HG03469 (cell line): ENCODE measurements around the gene TUBGCP6.
"Not testable (repeated sequence)": the region's sequence is repeated elsewhere in the genome, so short reads cannot be mapped to it uniquely, and the experiment has no call there.

ENCODE experiments used
- ATAC-seq: cut with Tn5 transposase; IDR thresholded peaks from one replicate; pipeline ENCODE4 v1.9.1; 2021; ENCODE audit warnings: mild to moderate bottlenecking, moderate library complexity, moderate number of reproducible peaks; ENCODE audit not compliant: unreplicated experiment

Gene TUBGCP6

GRCh38 chr22:50278956-50279619 lies 34.3 kb upstream of the TUBGCP6 start:
- ATAC-seq = no peak

DNA sequence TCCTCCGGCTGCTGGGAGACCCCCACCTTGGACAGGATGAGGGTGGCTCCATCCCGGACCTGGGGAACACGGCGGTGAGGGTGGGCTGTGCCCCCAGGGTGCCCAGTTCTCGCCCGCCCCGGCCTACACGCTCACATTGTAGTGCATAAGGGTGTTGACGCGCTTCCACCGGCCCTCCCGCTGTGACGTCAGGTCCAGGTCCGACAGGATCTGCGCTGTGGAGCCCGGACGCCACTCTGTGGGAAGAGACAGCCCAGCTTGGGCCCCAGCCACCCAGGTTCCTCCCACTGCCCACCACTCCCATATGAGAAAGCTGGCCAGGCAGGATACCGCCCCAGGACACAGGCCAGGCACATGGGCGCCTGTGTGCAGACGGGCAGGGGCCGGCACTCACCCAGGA lies 33.6 kb upstream of the TUBGCP6 start:
- no peak for ATAC-seq

DNA sequence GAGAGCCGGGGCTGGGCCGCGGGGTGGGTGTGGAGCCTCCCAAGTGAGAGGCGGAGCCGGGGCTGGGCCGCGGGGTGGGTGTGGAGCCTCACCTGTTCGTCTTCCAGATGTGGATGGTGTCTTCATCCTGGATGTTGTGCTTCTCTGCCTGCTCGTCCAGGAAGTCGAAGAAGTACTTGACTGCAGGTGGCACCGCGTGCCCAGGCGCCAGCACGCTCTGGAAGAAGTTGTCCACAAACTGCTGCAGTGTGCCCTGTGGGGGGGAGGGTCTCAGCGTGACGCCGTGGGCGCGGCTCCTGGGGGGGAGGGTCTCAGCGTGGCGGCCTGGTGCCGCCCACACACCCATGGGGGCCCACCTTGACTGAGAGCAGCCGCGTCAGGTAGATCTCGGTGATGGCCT lies 32.9 kb upstream of the TUBGCP6 start:
- no peak for ATAC-seq

- ATAC-seq = no peak
Observed at GRCh38 chr22:50276143-50276542, 31.3 kb upstream of the TUBGCP6 start.

GRCh38 chr22:50275181-50276055 lies 30.6 kb upstream of the TUBGCP6 start:
- no peak for ATAC-seq

GRCh38 chr22:50274771-50275170 lies 29.9 kb upstream of the TUBGCP6 start:
- ATAC-seq = no peak

GRCh38 chr22:50274311-50274710 lies 29.5 kb upstream of the TUBGCP6 start:
- no peak for ATAC-seq

- ATAC-seq = not testable (repeated sequence)
Observed at GRCh38 chr22:50273781-50274180, 29.0 kb upstream of the TUBGCP6 start.

DNA sequence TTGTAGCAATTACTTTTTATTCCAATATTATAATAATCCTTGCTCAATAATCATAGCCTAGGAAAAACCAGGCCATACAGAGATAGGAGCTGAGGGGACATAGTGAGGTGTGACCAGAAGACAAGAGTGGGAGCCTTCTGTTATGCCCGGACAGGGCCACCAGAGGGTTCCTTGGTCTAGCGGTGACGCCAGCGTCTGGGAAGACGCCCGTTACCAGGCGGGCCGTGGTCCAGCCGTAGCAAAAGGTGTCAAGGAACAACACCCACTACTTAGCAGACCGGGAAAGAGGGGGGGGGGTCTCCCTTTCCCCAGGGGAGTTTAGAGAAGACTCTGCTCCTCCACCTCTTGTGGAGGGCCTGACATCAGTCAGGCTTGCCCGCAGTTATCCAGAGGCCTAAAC lies 28.5 kb upstream of the TUBGCP6 start:
- not testable (repeated sequence) for ATAC-seq

DNA sequence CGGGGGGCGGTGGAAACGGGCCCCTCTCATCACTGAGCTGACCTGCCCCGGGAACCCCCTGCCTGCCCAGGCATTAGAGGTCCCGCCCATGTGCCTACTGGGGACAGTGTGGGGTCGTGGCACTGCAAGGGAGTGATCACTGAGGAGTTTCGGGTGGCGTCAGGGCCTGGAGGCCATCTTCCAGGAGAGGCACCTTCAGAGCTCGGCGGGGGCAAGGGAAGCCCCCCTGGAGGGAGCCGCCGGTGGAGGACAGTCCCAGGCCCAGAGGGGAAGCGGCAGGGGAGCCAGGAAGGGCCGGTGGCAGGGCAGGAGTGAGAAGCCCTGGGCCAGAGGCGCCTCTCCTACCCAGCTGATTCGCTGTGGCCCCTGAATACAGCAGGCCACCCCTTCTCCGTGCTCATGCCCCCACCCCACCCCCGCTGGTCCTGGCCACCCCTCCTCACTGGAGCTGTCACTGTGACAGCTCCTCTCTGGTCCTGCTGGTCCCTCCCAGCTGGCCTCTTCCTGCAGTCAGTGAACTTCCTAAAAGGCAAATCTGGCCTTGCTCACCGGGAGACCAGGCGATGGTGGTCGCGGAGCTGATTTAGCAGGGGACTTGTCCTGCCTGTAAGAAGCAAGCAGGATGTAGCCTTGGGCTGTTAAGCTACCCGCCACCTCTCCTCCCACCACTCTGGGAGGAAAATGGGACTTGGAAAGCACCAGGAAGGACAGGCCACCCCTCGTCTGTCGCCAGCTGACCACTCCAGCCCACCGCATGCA lies 27.4 kb upstream of the TUBGCP6 start:
- no peak for ATAC-seq

DNA sequence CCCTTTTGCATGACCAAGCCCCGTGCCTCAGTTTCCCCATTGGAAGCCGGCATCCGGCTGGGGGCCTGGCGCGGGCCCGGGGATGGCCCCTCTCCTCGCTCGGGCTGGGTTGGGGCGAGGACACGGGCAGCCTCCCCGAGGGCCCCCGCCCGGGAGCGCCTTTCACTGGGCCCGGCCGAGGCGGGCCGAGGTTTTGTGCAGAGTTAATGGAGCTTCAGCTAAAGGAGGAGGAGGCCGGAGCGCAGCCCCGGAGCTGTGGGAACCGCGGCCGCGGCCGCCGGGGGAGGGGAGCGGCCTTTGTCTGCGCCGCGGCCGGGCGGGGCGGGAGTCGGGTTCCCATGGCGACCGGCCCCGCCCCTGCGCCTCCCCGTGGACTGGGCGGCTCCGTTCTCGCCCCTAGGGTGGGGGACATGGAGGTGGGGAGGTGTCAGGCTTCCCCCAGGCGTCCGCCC lies 26.7 kb upstream of the TUBGCP6 start:
- ATAC-seq = no peak

DNA sequence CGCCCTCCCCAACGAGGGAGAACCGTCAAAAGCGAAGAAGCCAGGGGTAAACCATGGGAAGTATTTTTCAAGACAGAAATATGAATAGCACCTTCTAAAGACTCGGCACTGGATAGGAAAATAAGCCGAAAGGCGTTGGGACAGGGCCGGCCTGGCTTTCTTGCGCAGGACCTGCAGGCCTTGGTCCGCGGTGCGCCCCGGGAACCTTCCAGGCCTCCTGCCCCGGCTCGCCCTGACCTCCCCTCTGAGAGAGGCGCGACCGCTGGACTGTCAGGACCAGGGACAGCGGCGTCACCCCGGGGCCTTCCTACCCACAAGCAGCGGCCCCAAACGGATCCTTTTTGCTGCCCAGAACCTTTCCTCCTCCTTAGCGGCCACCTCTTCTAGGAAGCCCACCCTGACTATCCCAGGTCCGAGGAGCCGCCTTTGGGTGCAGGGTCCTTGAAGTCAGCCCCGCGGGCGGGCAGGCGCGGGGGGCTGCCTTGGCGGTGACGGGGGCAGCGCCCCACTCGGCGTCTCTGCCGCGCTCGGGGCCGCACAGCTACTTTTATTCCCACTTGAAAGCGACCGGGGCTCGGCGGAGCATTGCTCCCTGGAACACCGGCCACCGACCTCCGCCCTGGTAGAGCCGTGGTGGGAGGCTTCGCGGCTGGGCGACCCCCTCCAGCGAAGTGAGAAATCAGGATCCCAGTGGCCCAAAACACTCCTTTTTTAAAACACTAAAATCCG lies 26.0 kb upstream of the TUBGCP6 start:
- no peak for ATAC-seq

DNA sequence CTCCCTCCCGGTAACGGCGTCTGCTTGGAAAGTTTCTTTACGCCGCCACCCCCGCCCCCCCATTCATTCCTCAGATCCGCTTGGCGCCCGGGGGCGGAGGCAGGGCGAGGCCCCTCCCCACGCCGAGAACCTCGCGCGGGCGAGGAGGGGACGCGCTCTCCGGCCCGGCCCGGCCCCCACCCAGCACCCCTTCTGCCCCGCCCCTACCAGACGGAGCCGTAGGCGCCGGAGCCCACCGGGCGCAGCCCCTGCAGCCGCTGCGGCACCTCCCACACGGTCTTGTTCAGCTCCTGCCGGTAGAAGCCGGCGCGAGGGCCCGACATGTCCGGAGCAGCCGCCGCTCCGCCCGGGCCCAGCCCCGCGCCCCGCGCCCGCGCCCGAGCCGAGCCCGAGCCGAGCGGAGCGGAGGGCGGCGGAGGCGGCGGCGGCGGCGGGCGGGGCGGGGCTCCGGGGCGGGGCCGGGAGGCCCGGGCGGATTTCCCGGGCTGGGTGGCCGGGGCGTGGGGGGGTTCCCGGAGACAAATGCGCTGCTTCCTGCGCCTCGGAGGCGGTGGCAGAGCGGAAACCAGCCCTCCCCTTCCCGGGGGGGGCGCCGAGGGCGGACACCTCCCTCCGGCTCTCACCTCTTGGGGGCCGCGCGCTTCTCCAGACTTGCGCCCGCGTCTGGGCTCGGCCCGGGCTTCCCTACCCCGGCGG lies 25.3 kb upstream of the TUBGCP6 start, which contains the start of gene MAPK11:
TSS of gene MAPK11 (minus strand) at position 411 of the 696 bp plus-strand sequence. CDS start at position 323, 88 bp downstream.
- ATAC-seq = no peak

DNA sequence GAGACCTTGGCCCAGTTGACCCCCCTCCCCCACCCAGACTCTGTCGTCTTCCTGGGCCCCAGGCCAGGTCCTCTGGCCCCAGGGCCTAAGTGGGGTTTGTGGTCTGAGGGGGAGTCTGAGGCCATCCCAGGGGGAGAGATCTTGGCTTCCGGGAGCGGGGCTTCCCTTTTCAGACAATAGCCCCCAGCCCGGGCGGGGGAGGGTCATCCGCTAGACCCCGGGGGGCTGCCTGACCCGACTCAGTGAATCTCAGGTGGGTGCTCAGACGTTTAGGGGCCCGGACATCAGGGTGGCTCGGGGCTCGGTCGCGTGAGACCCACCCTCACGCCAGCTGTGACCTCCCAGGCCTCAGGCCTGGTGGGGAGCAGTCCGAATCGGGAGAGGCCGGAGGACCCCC lies 24.7 kb upstream of the TUBGCP6 start:
- ATAC-seq = no peak

- ATAC-seq = no peak
Observed at GRCh38 chr22:50268655-50269113, 23.9 kb upstream of the TUBGCP6 start.

DNA sequence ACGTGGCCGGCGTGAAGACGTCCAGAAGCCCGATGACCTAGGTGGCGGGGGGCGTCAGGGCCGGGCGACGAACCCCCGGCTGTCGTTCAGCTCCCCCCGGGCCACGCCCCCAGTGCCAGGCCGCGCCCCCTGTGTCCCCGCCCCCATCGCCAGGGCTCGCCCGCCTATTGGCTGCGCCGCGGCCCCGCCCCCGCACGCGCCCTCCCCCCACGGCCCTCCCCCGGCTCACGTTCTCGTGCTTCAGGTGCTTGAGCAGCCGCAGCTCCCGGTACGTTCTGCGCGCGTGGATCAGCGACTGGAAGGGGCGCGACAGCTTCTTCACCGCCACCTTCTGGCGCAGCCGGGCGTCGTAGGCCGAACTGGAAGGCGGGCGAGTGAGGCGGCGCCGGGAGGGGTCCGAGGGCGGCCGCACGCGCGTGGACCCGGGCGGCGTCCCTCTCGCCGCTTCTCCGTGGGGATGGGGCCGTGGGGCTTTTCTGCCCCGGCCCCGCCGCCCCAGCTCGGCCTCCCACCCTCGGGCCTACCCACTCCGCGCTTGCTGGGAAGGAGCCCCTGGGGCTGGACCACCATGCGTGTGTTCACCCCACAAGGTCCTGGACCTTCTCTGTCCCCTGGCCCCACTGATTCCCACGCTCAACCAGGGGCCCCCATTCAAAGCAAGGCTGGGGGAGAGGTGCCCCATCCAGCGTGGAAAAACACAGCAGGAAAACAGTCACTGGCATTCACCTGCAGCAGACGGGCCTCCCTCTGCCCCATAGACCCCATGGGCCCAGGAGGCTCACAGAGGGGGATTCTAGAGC lies 23.0 kb upstream of the TUBGCP6 start:
- ATAC-seq = no peak

- no peak for ATAC-seq
Observed at GRCh38 chr22:50266994-50267393, 22.2 kb upstream of the TUBGCP6 start.

DNA sequence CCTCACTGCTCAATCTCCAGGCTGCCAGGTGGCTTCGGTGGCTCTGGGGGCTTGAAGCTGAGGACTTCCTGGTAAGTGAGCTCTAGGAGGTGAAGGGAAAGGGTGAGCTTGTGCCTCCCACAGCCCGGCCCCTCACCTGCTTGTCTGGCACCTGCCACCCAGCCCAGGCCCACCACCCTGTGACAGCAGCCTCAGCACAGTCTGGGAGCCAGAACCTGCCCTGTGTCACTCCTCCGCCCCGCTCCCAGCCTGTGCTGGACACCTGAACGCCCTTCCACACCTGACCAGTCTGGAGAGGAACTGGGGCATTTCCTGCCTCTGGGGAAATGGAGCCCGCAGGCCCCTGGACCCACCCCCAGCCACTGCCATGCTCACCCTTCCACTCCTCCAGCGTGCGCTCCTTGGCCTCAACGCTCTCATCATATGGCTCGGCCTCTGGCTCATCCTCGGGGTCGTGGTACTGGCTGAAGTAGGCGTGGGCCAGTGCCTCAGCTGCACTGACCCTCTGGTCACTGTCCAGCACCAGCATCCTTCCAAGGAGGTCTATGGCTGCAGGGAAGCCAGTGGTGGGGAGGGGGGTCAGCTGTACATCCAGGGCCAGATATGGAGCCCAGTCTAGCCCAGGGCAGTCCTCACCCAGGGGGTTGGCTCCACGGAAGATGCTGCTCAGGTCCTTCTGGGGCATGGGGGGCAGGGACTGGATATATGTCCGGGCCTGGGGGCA lies 20.3 kb upstream of the TUBGCP6 start:
- no peak for ATAC-seq
